PFSK-1 (cell line): ENCODE data around the gene KATNAL2.

ENCODE experiments used
- FOXP2 ChIP-seq: optimal IDR thresholded peaks from 2 replicates; pipeline ENCODE3; 2011; ENCODE audit warnings: borderline replicate concordance, control low read depth, inconsistent platforms; ENCODE audit not compliant: insufficient read depth; ENCODE audit errors: extremely low read length, extremely low read depth
- POLR2AphosphoS5 ChIP-seq: IDR thresholded peaks from 2 replicates; pipeline ENCODE4 v1.6.1; 2012; ENCODE audit warnings: low read depth, mild to moderate bottlenecking, control low read depth, low read length, moderate library complexity
- SIN3A ChIP-seq: IDR thresholded peaks from 2 replicates; pipeline ENCODE4 v1.6.1; 2012; ENCODE audit warnings: mild to moderate bottlenecking, low read length, moderate library complexity, borderline replicate concordance; ENCODE audit not compliant: insufficient read depth
- TAF1 ChIP-seq: IDR thresholded peaks from 2 replicates; pipeline ENCODE4 v1.6.1; 2012; ENCODE audit warnings: low read length, control low read depth, borderline replicate concordance; ENCODE audit not compliant: insufficient read depth
- TF ChIP-seq, protein P1 (sequence below), 2 experiments: IDR thresholded peaks; 2 replicates each; pipeline versions ENCODE4 v1.6.1 to v1.8.0; 2011 to 2012; ENCODE audit warnings: low read depth in 2 of 2, low read length in 2 of 2, control low read depth in 1 of 2, inconsistent platforms in 1 of 2, mild to moderate bottlenecking in 1 of 2, moderate library complexity in 1 of 2; ENCODE audit not compliant: insufficient read depth in 1 of 2

The KATNAL2 gene

DNA sequence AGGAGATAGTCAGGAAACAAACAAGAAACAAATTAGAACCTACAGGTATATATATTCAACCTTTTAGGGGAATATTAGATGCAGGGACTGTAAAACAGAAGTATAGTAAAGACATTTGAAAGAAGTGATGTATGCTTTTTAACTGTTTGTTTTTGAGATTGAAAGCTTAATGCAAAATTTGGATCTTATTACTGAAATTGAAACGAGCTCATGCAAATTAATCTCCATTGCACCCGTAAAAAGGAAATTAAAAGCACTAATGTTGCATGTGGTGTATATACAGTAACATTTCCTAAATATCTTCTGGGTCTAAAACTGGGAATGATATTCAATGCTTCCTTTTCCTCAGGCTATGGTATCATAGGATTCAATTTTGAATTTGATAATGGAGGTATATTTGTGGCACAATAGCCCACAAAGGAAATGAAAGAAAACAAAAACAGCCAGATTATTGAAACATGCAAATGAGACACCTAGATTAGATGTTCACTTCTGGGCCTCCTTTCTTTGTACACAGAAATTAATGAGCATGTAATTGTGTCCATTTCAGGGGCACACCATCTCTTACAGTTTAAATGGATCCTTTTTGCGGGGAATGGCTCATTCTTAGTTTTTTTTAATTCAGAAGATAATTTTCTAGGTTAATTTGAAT is 119.7 kb downstream of the KATNAL2 start:
- no peak for TF ChIP-seq POLR2AphosphoS5
- TF ChIP-seq, protein P1, sequence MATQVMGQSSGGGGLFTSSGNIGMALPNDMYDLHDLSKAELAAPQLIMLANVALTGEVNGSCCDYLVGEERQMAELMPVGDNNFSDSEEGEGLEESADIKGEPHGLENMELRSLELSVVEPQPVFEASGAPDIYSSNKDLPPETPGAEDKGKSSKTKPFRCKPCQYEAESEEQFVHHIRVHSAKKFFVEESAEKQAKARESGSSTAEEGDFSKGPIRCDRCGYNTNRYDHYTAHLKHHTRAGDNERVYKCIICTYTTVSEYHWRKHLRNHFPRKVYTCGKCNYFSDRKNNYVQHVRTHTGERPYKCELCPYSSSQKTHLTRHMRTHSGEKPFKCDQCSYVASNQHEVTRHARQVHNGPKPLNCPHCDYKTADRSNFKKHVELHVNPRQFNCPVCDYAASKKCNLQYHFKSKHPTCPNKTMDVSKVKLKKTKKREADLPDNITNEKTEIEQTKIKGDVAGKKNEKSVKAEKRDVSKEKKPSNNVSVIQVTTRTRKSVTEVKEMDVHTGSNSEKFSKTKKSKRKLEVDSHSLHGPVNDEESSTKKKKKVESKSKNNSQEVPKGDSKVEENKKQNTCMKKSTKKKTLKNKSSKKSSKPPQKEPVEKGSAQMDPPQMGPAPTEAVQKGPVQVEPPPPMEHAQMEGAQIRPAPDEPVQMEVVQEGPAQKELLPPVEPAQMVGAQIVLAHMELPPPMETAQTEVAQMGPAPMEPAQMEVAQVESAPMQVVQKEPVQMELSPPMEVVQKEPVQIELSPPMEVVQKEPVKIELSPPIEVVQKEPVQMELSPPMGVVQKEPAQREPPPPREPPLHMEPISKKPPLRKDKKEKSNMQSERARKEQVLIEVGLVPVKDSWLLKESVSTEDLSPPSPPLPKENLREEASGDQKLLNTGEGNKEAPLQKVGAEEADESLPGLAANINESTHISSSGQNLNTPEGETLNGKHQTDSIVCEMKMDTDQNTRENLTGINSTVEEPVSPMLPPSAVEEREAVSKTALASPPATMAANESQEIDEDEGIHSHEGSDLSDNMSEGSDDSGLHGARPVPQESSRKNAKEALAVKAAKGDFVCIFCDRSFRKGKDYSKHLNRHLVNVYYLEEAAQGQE (IDR thresholded peaks at IDR 0.05; ENCODE audit: insufficient read depth in 1 of 2, low read depth in 2 of 2, low read length in 2 of 2): no peak
- no peak for TF ChIP-seq FOXP2
- TF ChIP-seq SIN3A: no peak
- TF ChIP-seq TAF1: no peak

DNA sequence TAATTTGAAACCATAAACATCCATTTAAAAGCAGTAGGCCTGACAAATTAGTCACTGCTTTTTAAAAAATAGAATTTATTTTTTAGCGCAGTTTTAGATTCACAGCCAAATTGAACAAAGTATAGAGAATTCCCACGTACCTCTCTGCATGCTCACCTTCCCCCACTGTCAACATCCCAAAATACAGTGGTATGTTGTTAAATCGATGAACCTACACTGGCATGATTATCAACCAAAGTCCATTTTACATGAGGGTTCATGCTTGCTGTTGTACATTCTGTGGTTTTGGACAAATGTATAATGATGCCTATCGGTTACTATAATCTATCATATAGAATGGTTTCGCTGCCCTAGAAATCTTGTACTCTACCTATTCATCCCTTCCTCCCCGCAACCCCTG is 123.6 kb downstream of the KATNAL2 start:
- TF ChIP-seq TAF1 (no peak), POLR2AphosphoS5 (no peak), FOXP2 (no peak)

DNA sequence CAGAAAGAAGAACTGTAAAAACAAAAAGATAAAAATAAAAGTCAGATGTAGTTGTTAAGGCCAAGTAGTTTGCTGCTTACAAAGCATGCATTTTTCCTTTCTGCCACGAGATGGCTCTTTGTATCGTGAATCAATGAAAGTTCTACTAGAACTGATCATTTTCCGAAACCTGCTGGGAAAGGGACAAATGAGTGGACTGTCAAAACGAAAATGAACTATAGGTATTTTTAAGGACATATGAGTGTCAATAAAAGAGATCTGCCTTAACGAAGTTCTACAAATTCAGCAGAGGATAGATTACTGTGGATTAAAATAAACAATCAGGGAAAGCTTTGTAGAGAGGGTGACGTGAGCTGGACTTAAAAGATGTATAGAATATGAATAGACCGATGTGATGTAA is 133.1 kb downstream of the KATNAL2 start:
- TF ChIP-seq SIN3A (no peak), TAF1 (no peak), POLR2AphosphoS5 (no peak), FOXP2 (no peak)
- TF ChIP-seq, protein P1 (IDR thresholded peaks at IDR 0.05; ENCODE audit: insufficient read depth in 1 of 2, low read depth in 2 of 2, low read length in 2 of 2): no peak

DNA sequence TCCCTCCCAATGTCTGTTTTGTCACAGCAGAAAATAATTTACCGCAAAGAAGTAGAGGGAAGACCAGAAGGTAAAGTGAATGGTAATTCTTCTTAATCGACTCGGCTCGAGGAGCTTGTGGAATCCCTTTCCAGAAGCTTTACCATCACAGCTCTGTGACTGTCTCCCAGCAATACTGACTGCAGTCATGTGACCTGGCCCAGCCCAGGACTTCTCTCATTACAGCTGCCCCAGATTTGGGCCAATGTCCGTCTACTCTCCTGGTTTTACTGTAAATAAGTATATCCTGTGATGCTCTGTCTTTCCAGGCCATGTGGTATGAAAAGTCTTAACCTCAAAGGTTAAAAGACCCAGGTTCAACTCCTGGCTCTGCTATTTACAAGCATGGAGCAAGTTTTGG is 137.0 kb downstream of the KATNAL2 start:
- TF ChIP-seq FOXP2 (no peak), SIN3A (no peak), TAF1 (no peak), POLR2AphosphoS5 (no peak)
- TF ChIP-seq, protein P1 (IDR thresholded peaks at IDR 0.05; ENCODE audit: insufficient read depth in 1 of 2, low read depth in 2 of 2, low read length in 2 of 2): no peak

- TF ChIP-seq SIN3A: no peak
- TF ChIP-seq, protein P1 (IDR thresholded peaks at IDR 0.05; ENCODE audit: insufficient read depth in 1 of 2, low read depth in 2 of 2, low read length in 2 of 2): no peak
- no peak for TF ChIP-seq TAF1
- TF ChIP-seq POLR2AphosphoS5: no peak
- TF ChIP-seq FOXP2: no peak
These were observed 145.1 kb downstream of the KATNAL2 start for GRCh38 chr18:47062471-47062870.
